HepG2 (cell line): ENCODE results near the gene NELFB. TPM values are rescaled to one million over a fixed set of nuclear protein-coding genes. Genes with fewer than 3 reads are reported as not detected.

Experiments used
- ETV6 ChIP-seq: sonication (generic); formaldehyde crosslinking; conservative IDR thresholded peaks from 2 replicates; pipeline ENCODE4 v1.4.0; 2020; ENCODE audit warnings: missing genetic modification reagents
- FOSL2 ChIP-seq: sonication (generic); formaldehyde crosslinking; IDR thresholded peaks from 2 replicates; pipeline ENCODE4 v1.4.0; 2020; ENCODE audit warnings: missing genetic modification reagents
- GFI1 ChIP-seq: sonication (generic); formaldehyde crosslinking; IDR thresholded peaks from 2 replicates; pipeline ENCODE4 v1.5.0; 2020; ENCODE audit warnings: missing genetic modification reagents, mild to moderate bottlenecking, borderline replicate concordance
- NR2F2 ChIP-seq: IDR thresholded peaks from 2 replicates; pipeline ENCODE4 v1.6.1; 2012; ENCODE audit warnings: low read depth, inconsistent platforms, borderline replicate concordance
- RAD21 ChIP-seq: fragments of 450-650 bp; formaldehyde crosslinking; IDR thresholded peaks from 2 replicates; pipeline ENCODE4 v1.5.0; 2020; ENCODE audit warnings: mild to moderate bottlenecking
- SPEN ChIP-seq: sonication (generic); formaldehyde crosslinking; IDR thresholded peaks from 2 replicates; pipeline ENCODE4 v1.5.1; 2020; ENCODE audit warnings: low read depth, mild to moderate bottlenecking, missing genetic modification reagents
- XBP1 ChIP-seq: sonication (generic); formaldehyde crosslinking; IDR thresholded peaks from 2 replicates; pipeline ENCODE4 v1.5.0; 2020; ENCODE audit warnings: missing genetic modification reagents
- ZNF317 ChIP-seq: sonication (generic); formaldehyde crosslinking; IDR thresholded peaks from 2 replicates; pipeline ENCODE4 v1.5.0; 2020; ENCODE audit warnings: mild to moderate bottlenecking, missing genetic modification reagents
- ZNF501 ChIP-seq: sonication (generic); formaldehyde crosslinking; IDR thresholded peaks from 2 replicates; pipeline ENCODE4 v1.5.1; 2020; ENCODE audit warnings: mild to moderate bottlenecking, moderate library complexity, missing genetic modification reagents
- ZNF678 ChIP-seq: sonication (generic); formaldehyde crosslinking; IDR thresholded peaks from 2 replicates; pipeline ENCODE4 v1.4.0; 2020; ENCODE audit warnings: mild to moderate bottlenecking, missing genetic modification reagents
- ZNF709 ChIP-seq: sonication (generic); formaldehyde crosslinking; IDR thresholded peaks from 2 replicates; pipeline ENCODE4 v1.5.0; 2020; ENCODE audit warnings: mild to moderate bottlenecking, missing genetic modification reagents
- ZNF878 ChIP-seq: sonication (generic); formaldehyde crosslinking; IDR thresholded peaks from 2 replicates; pipeline ENCODE4 v1.8.1; 2023; ENCODE audit warnings: mild to moderate bottlenecking, missing genetic modification reagents, moderate library complexity
- polyA plus RNA-seq, 8 experiments: library from polyadenylated mRNA; depleted of rRNA in 3 of 8; stranded (reverse) in 7 of 8; unstranded in 1 of 8; fragments of >200 nt; fragmentation: Illumina TruSeq in 4 of 8; extraction: Trizol in 4 of 8; gene quantifications; 2 replicates each; pipeline versions ENCODE4 v1.2.1 to v1.2.3, GENCODE V29; 2011 to 2016; ENCODE audit warnings: low read depth in 4 of 8, missing spikeins in 1 of 8, mixed read lengths in 1 of 8; ENCODE audit not compliant: insufficient read depth in 1 of 8
- total RNA-seq, 5 experiments: library from RNA; depleted of rRNA; stranded (reverse); fragments of >200 nt; fragmentation: Illumina TruSeq; extraction: Trizol; gene quantifications; 2 replicates each; pipeline ENCODE4 v1.2.3, GENCODE V29; 2016; ENCODE audit warnings: low read depth in 1 of 5
- TF ChIP-seq, protein P1 (sequence below): sonication (generic); formaldehyde crosslinking; IDR thresholded peaks from 2 replicates; pipeline ENCODE4 v1.4.0; 2020; ENCODE audit warnings: missing genetic modification reagents, borderline replicate concordance
- TF ChIP-seq, protein P2 (sequence below): sonication (generic); formaldehyde crosslinking; IDR thresholded peaks from 2 replicates; pipeline ENCODE4 v1.5.0; 2020; ENCODE audit warnings: mild to moderate bottlenecking, missing genetic modification reagents, borderline replicate concordance
- TF ChIP-seq, protein P3 (sequence below): sonication (generic); formaldehyde crosslinking; IDR thresholded peaks from 2 replicates; pipeline ENCODE4 v1.5.0; 2020; ENCODE audit warnings: missing genetic modification reagents
- TF ChIP-seq, protein P4 (sequence below): sonication (generic); formaldehyde crosslinking; IDR thresholded peaks from 2 replicates; pipeline ENCODE4 v1.4.0; 2020; ENCODE audit warnings: missing genetic modification reagents
- TF ChIP-seq, protein P5 (sequence below): sonication (generic); formaldehyde crosslinking; IDR thresholded peaks from 2 replicates; pipeline ENCODE4 v1.5.0; 2020; ENCODE audit warnings: missing genetic modification reagents

The NELFB gene
- total and polyA plus RNA-seq, 2 of the 13 experiments (the other 11 are each of a cell fraction or from before 2014, with no cell fraction given) = 26.5 to 45.8 TPM

DNA sequence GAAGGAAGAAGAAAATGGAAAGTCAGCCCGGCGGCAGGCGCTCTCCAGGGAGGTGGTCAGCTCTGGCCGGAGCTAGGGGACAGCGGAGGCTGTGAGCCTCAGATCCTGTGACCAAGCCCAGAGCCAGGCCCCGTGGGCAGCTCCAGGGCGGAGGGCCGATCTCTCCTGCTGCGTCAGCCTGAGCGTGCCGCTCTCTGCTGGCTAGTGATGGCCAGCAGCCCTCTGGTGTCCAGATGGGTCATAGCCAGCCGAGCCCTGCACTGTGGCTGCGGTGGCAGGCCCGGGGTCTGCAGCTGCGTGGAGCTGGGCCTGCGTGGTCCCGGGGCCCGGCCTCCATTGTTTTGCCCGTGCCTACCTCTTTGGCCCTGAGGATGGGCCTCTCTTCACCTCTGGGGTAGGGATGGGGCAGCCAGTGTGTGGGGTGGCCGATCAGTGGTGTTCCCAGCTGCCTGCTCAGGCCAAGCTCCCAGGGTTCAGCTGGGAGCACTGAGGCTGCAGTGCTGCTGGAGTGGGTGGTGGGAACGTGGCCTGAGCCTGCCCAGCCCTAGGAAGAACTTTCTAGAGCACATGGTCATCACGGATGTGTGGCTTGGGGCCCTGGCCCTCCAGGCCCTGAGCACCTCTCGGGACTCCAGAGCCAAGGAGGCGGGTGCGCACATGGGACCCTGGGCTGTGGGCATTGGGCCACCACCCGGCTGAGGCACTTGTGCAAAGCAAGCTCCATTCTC, 64.0 kb downstream of the NELFB start (continued):
- TF ChIP-seq, protein P1, sequence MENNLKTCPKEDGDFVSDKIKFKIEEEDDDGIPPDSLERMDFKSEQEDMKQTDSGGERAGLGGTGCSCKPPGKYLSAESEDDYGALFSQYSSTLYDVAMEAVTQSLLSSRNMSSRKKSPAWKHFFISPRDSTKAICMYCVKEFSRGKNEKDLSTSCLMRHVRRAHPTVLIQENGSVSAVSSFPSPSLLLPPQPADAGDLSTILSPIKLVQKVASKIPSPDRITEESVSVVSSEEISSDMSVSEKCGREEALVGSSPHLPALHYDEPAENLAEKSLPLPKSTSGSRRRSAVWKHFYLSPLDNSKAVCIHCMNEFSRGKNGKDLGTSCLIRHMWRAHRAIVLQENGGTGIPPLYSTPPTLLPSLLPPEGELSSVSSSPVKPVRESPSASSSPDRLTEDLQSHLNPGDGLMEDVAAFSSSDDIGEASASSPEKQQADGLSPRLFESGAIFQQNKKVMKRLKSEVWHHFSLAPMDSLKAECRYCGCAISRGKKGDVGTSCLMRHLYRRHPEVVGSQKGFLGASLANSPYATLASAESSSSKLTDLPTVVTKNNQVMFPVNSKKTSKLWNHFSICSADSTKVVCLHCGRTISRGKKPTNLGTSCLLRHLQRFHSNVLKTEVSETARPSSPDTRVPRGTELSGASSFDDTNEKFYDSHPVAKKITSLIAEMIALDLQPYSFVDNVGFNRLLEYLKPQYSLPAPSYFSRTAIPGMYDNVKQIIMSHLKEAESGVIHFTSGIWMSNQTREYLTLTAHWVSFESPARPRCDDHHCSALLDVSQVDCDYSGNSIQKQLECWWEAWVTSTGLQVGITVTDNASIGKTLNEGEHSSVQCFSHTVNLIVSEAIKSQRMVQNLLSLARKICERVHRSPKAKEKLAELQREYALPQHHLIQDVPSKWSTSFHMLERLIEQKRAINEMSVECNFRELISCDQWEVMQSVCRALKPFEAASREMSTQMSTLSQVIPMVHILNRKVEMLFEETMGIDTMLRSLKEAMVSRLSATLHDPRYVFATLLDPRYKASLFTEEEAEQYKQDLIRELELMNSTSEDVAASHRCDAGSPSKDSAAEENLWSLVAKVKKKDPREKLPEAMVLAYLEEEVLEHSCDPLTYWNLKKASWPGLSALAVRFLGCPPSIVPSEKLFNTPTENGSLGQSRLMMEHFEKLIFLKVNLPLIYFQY = 0 out of 2 replicates have a peak, but pooled peaks have one; percentile 27
- peak; percentile 85 for TF ChIP-seq RAD21 (CRISPR knock-in tag)
- TF ChIP-seq, protein P2, sequence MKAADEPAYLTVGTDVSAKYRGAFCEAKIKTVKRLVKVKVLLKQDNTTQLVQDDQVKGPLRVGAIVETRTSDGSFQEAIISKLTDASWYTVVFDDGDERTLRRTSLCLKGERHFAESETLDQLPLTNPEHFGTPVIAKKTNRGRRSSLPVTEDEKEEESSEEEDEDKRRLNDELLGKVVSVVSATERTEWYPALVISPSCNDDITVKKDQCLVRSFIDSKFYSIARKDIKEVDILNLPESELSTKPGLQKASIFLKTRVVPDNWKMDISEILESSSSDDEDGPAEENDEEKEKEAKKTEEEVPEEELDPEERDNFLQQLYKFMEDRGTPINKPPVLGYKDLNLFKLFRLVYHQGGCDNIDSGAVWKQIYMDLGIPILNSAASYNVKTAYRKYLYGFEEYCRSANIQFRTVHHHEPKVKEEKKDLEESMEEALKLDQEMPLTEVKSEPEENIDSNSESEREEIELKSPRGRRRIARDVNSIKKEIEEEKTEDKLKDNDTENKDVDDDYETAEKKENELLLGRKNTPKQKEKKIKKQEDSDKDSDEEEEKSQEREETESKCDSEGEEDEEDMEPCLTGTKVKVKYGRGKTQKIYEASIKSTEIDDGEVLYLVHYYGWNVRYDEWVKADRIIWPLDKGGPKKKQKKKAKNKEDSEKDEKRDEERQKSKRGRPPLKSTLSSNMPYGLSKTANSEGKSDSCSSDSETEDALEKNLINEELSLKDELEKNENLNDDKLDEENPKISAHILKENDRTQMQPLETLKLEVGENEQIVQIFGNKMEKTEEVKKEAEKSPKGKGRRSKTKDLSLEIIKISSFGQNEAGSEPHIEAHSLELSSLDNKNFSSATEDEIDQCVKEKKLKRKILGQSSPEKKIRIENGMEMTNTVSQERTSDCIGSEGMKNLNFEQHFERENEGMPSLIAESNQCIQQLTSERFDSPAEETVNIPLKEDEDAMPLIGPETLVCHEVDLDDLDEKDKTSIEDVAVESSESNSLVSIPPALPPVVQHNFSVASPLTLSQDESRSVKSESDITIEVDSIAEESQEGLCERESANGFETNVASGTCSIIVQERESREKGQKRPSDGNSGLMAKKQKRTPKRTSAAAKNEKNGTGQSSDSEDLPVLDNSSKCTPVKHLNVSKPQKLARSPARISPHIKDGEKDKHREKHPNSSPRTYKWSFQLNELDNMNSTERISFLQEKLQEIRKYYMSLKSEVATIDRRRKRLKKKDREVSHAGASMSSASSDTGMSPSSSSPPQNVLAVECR (CRISPR knock-in tag) = 0 out of 2 replicates have a peak, but pooled peaks have one; percentile 3
- TF ChIP-seq ETV6 (CRISPR knock-in tag) = no peak
- no peak for TF ChIP-seq ZNF501
- no peak for TF ChIP-seq ZNF878 (CRISPR knock-in tag)
- no peak for TF ChIP-seq ZNF317 (CRISPR knock-in tag)
- TF ChIP-seq, protein P3, sequence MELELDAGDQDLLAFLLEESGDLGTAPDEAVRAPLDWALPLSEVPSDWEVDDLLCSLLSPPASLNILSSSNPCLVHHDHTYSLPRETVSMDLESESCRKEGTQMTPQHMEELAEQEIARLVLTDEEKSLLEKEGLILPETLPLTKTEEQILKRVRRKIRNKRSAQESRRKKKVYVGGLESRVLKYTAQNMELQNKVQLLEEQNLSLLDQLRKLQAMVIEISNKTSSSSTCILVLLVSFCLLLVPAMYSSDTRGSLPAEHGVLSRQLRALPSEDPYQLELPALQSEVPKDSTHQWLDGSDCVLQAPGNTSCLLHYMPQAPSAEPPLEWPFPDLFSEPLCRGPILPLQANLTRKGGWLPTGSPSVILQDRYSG = no peak
- no peak for TF ChIP-seq XBP1 (CRISPR knock-in tag)
- TF ChIP-seq ZNF709 (CRISPR knock-in tag) = no peak
- no peak for TF ChIP-seq ZNF678 (CRISPR knock-in tag)
- no peak for TF ChIP-seq GFI1 (CRISPR knock-in tag)
- TF ChIP-seq NR2F2 = no peak
- TF ChIP-seq SPEN (CRISPR knock-in tag) = no peak
- TF ChIP-seq, protein P4, sequence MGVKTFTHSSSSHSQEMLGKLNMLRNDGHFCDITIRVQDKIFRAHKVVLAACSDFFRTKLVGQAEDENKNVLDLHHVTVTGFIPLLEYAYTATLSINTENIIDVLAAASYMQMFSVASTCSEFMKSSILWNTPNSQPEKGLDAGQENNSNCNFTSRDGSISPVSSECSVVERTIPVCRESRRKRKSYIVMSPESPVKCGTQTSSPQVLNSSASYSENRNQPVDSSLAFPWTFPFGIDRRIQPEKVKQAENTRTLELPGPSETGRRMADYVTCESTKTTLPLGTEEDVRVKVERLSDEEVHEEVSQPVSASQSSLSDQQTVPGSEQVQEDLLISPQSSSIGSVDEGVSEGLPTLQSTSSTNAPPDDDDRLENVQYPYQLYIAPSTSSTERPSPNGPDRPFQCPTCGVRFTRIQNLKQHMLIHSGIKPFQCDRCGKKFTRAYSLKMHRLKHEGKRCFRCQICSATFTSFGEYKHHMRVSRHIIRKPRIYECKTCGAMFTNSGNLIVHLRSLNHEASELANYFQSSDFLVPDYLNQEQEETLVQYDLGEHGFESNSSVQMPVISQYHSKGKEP = no peak
- TF ChIP-seq, protein P5, sequence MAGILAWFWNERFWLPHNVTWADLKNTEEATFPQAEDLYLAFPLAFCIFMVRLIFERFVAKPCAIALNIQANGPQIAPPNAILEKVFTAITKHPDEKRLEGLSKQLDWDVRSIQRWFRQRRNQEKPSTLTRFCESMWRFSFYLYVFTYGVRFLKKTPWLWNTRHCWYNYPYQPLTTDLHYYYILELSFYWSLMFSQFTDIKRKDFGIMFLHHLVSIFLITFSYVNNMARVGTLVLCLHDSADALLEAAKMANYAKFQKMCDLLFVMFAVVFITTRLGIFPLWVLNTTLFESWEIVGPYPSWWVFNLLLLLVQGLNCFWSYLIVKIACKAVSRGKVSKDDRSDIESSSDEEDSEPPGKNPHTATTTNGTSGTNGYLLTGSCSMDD (CRISPR knock-in tag) = no peak
- 0 out of 2 replicates have a peak, but pooled peaks have one; percentile 34 for TF ChIP-seq FOSL2 (CRISPR knock-in tag)
